ENCODE results near the gene SNN.

- TF ChIP-seq POLR2A (IDR thresholded peaks at IDR 0.05) (no peak), CTCF (IDR thresholded peaks at IDR 0.05) (no peak)
These were observed 3.2 kb upstream of the SNN start for GRCh38 chr16:11665071-11665491.
